GM12892 (cell line): ENCODE measurements around the gene PPBP.

Experiments used
- POLR2A ChIP-seq: IDR thresholded peaks from 2 replicates; pipeline ENCODE4 v1.6.1; 2011; ENCODE audit warnings: low read depth, low read length, control low read depth
- POLR2AphosphoS5 ChIP-seq: IDR thresholded peaks from 2 replicates; pipeline ENCODE4 v1.6.1; 2011; ENCODE audit warnings: low read depth, low read length, control low read depth
- TAF1 ChIP-seq: IDR thresholded peaks from 2 replicates; pipeline ENCODE4 v1.6.1; 2011; ENCODE audit warnings: low read depth, mild to moderate bottlenecking, control low read depth, low read length, borderline replicate concordance

DNA sequence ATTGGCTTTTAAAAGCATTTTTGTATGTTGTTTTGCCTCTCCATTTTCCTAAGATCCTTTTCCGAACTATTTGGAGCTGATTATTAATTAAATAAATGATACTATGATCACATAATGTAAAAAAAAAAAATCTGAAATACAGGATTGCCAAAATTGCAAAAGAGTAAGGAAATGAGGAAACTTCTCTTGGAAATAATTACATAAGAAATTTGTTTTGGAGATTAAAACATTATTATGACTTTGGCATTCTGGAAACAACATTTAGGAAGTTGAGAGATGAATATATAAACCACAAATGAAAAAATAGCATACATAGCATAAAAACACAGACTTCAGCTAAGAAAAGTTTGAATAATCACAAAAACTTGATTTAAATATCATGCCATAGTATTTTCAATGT, 39.7 kb downstream of the PPBP start:
- TF ChIP-seq POLR2A (no peak), TAF1 (no peak), POLR2AphosphoS5 (no peak)
